ENCODE measurements around the gene LTBP1. TPM values are rescaled to one million over a fixed set of nuclear protein-coding genes. Genes with fewer than 3 reads are reported as not detected.
A peak's percentile ranks its signal among the peaks of the same experiment; 100 is the strongest.

LTBP1 gene
- total RNA-seq, 2 donors from 2014 or later, result 25.9 to 99.8 TPM

DNA sequence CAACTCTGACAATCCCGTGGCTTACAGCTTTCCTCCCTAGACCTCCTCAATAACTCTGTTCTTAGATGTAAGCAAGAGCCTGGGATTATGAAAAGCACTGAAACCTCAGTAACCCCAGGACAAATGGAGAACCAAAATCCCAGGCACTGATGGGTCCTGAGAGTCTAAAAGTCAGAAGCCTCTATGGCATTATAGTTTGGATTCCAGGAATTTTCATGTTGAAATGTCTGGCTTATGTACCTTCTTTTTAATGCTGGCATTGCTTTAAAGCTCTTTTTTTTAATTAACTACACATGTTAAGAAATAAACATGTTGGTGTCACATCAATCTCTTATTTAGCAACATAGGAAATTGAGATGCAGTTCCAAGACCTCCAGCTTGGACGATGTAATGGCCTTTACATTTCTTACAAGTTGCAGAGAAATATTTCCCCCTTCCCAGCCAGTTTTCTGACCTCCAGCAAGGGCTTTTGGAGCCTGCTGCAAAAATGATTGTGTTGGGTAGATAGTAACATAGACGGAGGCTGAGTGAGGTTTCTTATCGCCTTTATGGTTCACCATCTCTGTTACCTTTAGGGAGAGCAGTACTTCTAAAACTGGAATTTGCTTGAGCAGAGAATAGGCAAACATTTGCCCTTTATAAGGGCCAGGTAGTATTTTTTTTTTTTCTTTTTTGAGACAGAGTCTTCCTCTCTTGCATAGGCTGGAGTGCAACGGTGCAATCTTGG lies 444.9 kb downstream of the LTBP1 start:
- H3K4me3 ChIP-seq, result no peak overlapping the region
- H3K9me3 ChIP-seq, result no peaks in the 10 kb centered on the region
- intact Hi-C loops (cut with DNase I), result no loop called here
- H3K36me3 ChIP-seq, result no peaks in the 10 kb centered on the region
- H3K27me3 ChIP-seq (replicated peaks; ENCODE audit: insufficient read depth), result no peaks in the 10 kb centered on the region
- no peaks in the 10 kb centered on the region for H3K4me1 ChIP-seq (replicated peaks)
- 72% methylated on average over 5 of the region's 5 CpGs for WGBS
- DNase-seq (ENCODE audit: low spot score), result no peak
- no peak overlapping the region for H3K27ac ChIP-seq
- TF ChIP-seq, protein P1, sequence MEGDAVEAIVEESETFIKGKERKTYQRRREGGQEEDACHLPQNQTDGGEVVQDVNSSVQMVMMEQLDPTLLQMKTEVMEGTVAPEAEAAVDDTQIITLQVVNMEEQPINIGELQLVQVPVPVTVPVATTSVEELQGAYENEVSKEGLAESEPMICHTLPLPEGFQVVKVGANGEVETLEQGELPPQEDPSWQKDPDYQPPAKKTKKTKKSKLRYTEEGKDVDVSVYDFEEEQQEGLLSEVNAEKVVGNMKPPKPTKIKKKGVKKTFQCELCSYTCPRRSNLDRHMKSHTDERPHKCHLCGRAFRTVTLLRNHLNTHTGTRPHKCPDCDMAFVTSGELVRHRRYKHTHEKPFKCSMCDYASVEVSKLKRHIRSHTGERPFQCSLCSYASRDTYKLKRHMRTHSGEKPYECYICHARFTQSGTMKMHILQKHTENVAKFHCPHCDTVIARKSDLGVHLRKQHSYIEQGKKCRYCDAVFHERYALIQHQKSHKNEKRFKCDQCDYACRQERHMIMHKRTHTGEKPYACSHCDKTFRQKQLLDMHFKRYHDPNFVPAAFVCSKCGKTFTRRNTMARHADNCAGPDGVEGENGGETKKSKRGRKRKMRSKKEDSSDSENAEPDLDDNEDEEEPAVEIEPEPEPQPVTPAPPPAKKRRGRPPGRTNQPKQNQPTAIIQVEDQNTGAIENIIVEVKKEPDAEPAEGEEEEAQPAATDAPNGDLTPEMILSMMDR (IDR thresholded peaks at IDR 0.05), result no peak
- TF ChIP-seq POLR2A (IDR thresholded peaks at IDR 0.05), result no peak
- TF ChIP-seq POLR2AphosphoS5 (IDR thresholded peaks at IDR 0.05), result no peak

DNA sequence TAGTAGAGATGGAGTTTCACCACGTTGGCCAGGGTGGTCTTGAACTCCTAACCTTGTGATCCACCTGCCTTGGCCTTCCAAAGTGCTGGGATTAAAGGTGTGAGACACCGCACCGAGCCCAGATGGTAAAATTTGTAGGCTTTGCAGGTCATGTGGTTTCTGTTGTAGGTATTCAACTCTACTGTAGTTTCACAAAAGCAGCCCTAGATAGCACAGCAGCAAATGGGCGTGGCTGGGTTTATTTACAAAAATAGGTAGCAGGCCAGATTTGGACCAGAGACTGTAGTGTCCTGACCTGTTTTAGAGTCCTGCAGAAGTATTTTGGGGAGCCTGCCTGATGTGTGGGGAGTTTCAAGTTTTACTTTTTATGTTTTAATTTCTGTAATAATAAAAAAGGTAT lies 445.6 kb downstream of the LTBP1 start:
- WGBS, result 94% methylated on average over 4 of the region's 4 CpGs

DNA sequence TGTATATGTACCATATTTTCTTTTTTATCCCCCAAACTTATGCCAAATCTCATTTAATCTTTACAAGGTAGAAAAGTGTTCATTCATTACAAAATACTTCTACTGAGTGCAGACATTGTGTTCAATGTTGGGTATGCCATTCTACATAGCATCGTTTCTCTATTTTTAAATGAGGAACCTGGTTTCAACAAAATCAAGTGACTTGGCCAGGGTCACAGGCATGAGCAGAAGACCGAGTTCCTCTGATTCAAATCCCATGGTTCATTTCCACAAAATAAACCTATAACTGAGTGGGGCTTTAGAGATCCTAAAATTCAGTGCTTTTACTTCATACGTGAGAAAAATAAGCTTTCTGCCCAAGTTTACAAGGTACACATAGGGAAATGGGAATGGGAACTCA lies 448.3 kb downstream of the LTBP1 start:
- no peak overlapping the region for H3K4me3 ChIP-seq
- intact Hi-C loops (cut with DNase I), result no loop called here
- H3K9me3 ChIP-seq, result no peaks in the 10 kb centered on the region
- no peak for DNase-seq (ENCODE audit: low spot score)
- H3K36me3 ChIP-seq, result no peaks in the 10 kb centered on the region
- H3K27ac ChIP-seq, result no peak overlapping the region
- WGBS, result 88% methylated on average over 3 of the region's 3 CpGs
- no peaks in the 10 kb centered on the region for H3K27me3 ChIP-seq (replicated peaks; ENCODE audit: insufficient read depth)
- TF ChIP-seq POLR2AphosphoS5 (IDR thresholded peaks at IDR 0.05) (no peak), POLR2A (IDR thresholded peaks at IDR 0.05) (no peak)
- TF ChIP-seq, protein P1 (IDR thresholded peaks at IDR 0.05), result no peak
- no peaks in the 10 kb centered on the region for H3K4me1 ChIP-seq (replicated peaks)

More for the DNA sequence above, 445.6 kb downstream of the LTBP1 start:
- Histone ChIP-seq H3K4me1 (replicated peaks) (no peaks in the 10 kb centered on the region), H3K27me3 (replicated peaks; ENCODE audit: insufficient read depth) (no peaks in the 10 kb centered on the region), H3K27ac (no peak overlapping the region), H3K9me3 (no peaks in the 10 kb centered on the region), H3K36me3 (no peaks in the 10 kb centered on the region), H3K4me3 (no peak overlapping the region)
- intact Hi-C loops (cut with DNase I), result no loop called here
- DNase-seq (ENCODE audit: low spot score), result no peak
- TF ChIP-seq POLR2A (IDR thresholded peaks at IDR 0.05), result no peak
- TF ChIP-seq, protein P1 (IDR thresholded peaks at IDR 0.05), result no peak
- no peak for TF ChIP-seq POLR2AphosphoS5 (IDR thresholded peaks at IDR 0.05)

DNA sequence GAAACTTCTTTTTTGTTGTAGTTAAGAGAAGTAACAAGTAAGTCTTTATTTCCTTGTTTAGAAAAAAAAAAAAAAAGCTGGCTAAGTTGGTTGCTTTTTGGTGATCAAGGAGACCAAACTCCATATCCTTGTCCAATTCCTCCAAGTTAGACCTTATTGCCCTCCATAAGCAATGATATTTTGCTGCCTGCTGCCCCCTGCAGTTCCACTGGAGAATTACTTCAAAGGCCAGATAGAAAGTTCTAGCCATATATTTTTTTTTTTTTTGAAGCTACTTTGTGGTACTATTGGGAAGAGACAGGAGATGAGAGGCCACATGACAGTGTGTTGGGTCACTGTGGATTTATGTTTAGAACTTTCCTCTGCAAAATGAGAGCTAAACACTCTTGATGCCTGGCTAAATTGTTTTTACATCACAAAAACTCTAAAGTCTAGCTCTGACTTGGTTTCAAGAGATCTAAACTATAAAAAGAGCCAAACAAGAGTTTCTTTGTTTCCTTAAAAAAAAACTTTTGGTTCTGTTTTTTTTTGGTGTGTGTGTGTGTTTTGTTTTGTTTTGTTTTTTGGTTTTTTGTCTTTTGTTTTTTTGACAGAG lies 449.0 kb downstream of the LTBP1 start:
- Histone ChIP-seq H3K27me3 (replicated peaks; ENCODE audit: insufficient read depth) (no peaks in the 10 kb centered on the region), H3K4me3 (no peak overlapping the region), H3K27ac (no peak overlapping the region), H3K4me1 (replicated peaks) (no peaks in the 10 kb centered on the region), H3K36me3 (no peaks in the 10 kb centered on the region), H3K9me3 (no peaks in the 10 kb centered on the region)
- DNase-seq (ENCODE audit: low spot score), result no peak
- TF ChIP-seq POLR2A (IDR thresholded peaks at IDR 0.05), result no peak
- TF ChIP-seq, protein P1 (IDR thresholded peaks at IDR 0.05), result peak in 1 of 4 experiments; percentile 32
- intact Hi-C loops (cut with DNase I), result no loop called here

DNA sequence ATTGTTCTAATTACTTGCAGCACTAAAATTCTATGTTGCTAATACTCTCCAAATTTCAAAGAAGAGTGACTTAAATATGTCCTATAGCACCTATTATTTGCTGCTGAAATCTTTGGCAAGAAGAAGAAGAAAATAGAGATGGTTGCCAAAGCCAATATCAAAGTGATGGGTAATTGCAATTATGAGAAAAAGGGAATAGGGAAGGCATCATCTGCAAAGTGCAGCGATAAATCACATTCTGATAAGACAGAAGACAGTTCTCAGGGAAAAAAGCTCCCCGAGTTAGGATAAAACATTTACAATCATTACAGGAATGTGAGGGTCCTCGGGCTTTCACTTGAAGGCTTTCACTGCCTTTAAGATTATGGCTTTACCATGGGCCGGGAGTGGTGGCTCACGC lies 457.6 kb downstream of the LTBP1 start:
- no peak for DNase-seq (ENCODE audit: low spot score)
- no peak overlapping the region for H3K4me3 ChIP-seq
- no peaks in the 10 kb centered on the region for H3K27me3 ChIP-seq (replicated peaks; ENCODE audit: insufficient read depth)
- WGBS, result 77% methylated on average over 5 of the region's 5 CpGs
- TF ChIP-seq, protein P1 (IDR thresholded peaks at IDR 0.05), result no peak
- TF ChIP-seq POLR2A (IDR thresholded peaks at IDR 0.05), result no peak
- no peak for TF ChIP-seq POLR2AphosphoS5 (IDR thresholded peaks at IDR 0.05)
- intact Hi-C loops (cut with DNase I), result no loop called here
- no peaks in the 10 kb centered on the region for H3K9me3 ChIP-seq
- no peak overlapping the region for H3K27ac ChIP-seq
- H3K36me3 ChIP-seq, result no peaks in the 10 kb centered on the region
- H3K4me1 ChIP-seq (replicated peaks), result no peaks in the 10 kb centered on the region
